GM18502 (cell line): ENCODE results near the gene ZCCHC2.

Experiments used
- ATAC-seq: cut with Tn5 transposase; IDR thresholded peaks from one replicate; pipeline ENCODE4 v1.9.1; 2021; ENCODE audit warnings: mild to moderate bottlenecking; ENCODE audit not compliant: unreplicated experiment, poor library complexity

The ZCCHC2 gene

GRCh38 chr18:62572456-62572855, 49.6 kb downstream of the ZCCHC2 start:
- no peak for ATAC-seq

DNA sequence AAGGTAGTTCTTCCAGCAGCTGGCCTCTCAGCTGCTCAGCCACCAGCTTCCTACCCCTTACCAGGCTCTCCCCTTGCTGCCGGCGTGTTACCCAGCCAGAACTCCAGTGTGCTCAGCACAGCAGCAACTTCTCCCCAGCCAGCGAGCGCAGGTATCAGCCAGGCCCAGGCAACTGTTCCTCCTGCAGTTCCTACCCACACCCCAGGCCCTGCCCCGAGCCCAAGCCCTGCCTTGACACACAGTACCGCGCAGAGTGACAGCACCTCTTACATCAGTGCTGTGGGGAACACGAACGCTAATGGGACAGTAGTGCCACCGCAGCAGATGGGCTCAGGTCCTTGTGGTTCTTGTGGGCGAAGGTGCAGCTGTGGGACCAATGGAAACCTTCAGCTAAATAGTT, 52.0 kb downstream of the ZCCHC2 start:
- no peak for ATAC-seq

- ATAC-seq = no peak
These were observed 53.4 kb downstream of the ZCCHC2 start for GRCh38 chr18:62576271-62576670.

DNA sequence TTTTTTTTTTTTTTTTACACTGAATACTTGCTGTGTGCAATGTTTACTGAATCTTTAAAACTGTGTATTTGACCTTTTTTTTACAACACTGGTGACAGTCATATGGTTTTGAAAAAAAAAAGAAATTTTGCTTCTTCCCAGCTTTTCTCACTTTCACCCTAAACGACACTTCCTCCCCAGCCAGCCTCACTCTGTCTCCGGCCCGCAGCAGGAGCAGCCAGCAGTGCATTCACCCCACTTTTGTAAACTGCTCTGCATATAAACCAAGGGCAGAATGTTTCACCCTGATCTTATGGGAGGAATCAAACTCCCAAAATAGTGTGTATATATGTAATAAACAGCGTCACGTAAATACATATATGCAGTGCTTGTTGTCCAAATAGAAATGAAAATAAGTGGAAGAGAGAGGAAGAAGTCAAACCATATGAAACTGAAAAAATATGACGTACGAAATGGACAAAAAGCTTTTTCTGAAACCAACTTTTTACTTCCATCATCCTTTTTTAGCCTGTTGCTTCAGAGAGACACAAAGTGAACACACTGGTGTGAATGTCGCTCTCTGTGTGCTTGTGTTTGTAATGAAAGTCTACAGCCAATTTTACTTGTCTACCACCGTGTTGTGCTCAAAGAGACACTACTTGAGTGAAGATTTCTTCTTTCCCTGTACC, 54.2 kb downstream of the ZCCHC2 start:
- peak; percentile 47 for ATAC-seq

GRCh38 chr18:62577765-62578164, 54.9 kb downstream of the ZCCHC2 start:
- no peak for ATAC-seq

GRCh38 chr18:62578980-62579511, 56.2 kb downstream of the ZCCHC2 start:
- no peak for ATAC-seq

DNA sequence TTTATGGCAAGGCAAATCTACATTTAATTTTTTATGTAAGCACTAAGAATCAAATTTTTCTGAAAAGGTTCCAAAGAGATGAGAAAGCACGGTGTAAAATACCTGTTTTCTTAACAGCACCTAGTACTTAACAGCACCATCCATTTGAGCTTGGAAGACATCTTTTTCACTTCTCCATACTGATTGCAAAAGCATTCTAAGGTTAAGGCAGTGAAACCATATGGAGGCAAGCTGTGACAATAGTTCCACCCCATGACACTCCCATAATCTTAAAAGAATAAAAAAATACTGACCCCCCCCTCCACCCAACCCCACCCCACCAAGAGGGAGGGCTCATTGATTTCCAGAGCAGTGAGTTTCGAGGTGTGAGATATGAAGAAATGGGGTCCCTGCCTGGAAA, 60.6 kb downstream of the ZCCHC2 start:
- no peak for ATAC-seq

DNA sequence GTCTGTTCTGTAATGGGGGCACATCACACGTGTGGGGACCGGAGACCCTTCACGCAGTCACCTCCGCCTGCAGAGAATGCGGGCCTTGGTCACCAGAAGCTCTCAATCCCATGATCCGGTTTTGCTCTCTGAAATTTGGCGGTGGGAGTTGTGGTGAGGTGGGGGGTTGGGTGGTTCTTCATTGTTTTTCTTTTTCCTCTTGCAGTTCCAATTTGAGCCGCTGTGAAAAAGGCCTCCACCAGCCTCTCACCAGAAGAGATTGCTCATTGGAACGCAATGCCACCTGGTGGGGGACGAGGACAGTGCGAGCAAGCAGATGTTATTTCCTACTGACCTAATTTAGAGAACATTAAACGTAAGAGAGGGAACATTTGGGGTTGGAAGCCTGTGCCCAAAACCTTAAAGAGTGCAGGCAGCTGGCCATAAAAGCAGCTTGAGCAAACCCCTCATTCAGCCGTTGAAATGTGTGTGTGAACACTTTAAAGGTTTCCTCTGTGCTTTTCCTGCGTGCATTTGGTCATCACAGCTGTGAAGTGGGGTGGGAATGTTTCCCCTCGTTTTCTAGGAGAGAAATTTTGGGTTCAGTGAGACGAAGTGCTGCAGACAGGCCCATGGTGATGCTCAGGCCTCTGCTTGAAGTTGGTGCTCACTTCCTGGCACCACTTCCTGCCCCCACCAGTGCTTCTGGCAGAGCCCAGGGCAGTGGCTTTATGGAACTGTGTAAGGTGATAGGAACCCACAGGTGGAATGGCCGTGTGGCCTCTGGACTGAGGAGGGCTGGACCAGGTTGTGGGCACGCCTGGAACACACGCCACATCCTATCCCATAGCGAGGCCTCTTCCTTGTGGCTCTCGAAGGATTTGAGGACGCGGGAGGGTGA, 61.7 kb downstream of the ZCCHC2 start:
- peak; percentile 94 for ATAC-seq

- ATAC-seq = peak; percentile 5
These were observed 62.7 kb downstream of the ZCCHC2 start for GRCh38 chr18:62585274-62586150.

GRCh38 chr18:62586151-62586774, 63.4 kb downstream of the ZCCHC2 start:
- ATAC-seq = peak; percentile 66

DNA sequence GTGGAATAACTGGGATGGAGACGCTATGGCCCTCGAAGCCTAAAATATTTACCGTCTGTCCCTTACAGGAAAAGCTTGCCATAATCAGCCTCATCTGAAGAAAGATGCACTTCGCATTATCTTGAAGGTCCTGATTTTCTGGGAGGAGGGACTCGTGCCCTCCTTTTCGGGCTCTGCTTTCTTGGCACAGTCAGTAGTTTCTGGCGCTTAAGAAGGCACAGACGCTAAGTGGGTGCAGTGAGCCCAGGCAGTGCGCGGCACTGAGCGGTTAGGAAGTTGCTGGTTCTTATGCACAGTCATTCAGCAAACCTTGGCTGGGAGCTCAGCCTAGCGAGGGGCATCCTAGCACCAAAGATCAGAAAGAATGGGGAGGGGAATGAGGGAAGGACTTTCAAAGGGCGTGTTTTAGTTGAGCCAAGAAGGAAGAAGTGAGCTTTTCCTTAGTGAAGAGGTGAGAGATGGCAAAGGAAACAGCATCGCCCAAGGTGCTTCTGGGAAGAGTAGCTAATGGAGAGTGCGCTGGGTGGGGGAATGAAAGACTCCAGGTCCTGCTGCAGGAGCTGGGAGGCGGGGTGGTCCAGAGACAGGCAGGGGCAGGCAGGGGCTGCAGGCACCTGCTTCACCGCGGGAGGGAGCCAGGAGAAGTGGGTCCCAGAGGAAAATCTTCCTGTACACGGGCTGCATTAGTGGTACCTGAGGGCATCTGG, 64.1 kb downstream of the ZCCHC2 start:
- ATAC-seq = no peak

GRCh38 chr18:62587689-62588088, 64.9 kb downstream of the ZCCHC2 start:
- ATAC-seq = no peak

GRCh38 chr18:62588217-62588616, 65.4 kb downstream of the ZCCHC2 start:
- ATAC-seq = no peak

DNA sequence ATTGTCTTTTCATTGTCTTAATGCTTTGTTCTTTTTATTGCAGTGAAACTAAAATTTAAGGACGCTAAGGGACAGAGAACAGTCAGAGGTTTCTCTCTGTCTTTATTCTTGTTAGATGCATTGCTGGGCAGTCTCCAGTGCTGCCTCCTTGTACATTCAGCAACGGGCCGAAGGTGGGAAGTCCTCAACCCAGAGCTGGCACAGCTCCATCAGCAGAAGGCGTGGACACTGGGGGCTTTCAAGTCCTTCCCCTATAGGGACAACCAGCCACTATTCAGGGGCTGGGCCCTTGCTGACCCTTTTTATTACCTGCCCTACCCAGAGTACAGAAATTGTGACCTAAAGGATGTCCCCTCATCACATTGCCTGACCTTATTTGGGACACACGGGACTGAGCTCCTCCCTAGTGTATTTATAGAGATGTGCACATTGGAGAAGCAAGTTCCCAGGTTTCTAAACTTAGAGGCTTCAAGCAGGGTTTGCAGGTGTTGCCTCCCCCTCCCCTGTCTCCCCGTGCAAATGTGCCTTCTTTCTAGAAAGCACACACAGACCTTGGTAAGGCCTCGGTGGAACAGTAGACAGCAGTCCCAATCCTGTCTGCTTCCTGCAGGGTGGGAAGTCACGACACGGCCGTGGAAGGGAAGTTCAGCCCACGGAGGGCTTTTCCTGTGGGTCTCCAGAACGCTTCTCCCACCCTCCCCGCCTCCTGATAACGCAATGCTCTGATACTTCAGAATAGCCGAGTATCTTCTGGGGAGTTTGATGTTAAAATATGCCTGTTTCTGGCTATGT, 68.2 kb downstream of the ZCCHC2 start:
- no peak for ATAC-seq

GRCh38 chr18:62596145-62597005, 73.5 kb downstream of the ZCCHC2 start:
- ATAC-seq = no peak

GRCh38 chr18:62601871-62602270, 79.0 kb downstream of the ZCCHC2 start:
- ATAC-seq = no peak

- ATAC-seq = no peak
These were observed 79.9 kb downstream of the ZCCHC2 start for GRCh38 chr18:62602706-62603105.

DNA sequence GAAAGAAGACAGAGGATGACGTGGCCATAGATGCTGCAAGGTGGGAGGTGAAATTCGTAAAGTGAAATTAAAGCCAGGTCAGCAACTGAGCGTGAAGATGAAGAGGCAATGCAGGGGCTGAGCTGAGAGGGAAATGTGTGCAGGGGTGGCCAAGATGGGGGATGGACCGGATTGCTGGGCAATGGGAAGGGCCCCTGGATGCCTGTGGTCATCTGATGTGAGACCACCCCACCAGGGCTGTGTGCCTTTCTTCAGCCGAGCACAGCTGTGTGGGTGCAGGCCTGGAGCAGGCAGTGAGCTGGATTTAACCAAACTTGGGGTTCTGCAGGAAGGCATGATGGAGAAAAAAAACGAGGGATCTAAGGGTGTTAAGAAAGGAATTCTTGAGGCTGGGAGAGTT, 80.4 kb downstream of the ZCCHC2 start:
- ATAC-seq = no peak
